Panc1 (cell line): Measurements from ENCODE around the gene ZNF346.

ENCODE experiments used
- CTCF ChIP-seq: fragments of 450-650 bp; IDR thresholded peaks from 2 replicates; pipeline ENCODE4 v1.5.1; 2017; ENCODE audit warnings: mild to moderate bottlenecking
- REST ChIP-seq, 2 experiments: IDR thresholded peaks; 2 replicates each; pipeline ENCODE4 v1.6.1; 2011 to 2012; ENCODE audit warnings: low read depth in 2 of 2, control low read depth in 1 of 2, low read length in 1 of 2, mild to moderate bottlenecking in 1 of 2, moderate library complexity in 1 of 2; ENCODE audit not compliant: insufficient read depth in 1 of 2
- TCF7L2 ChIP-seq: IDR thresholded peaks from 2 replicates; pipeline ENCODE4 v1.6.1; 2011; ENCODE audit warnings: mild to moderate bottlenecking, low read depth, low read length, inconsistent platforms

- no peak for TF ChIP-seq REST (IDR thresholded peaks at IDR 0.05; ENCODE audit: insufficient read depth in 1 of 2, low read depth in 2 of 2, low read length in 1 of 2)
- no peak for TF ChIP-seq CTCF
- TF ChIP-seq TCF7L2, result no peak
Observed at GRCh38 chr5:177036921-177037320, 14.4 kb downstream of the ZNF346 start.
